Superior temporal gyrus (tissue), 1 donor: ENCODE results near the gene COQ9.

Experiments used
- DNase-seq: peaks from one replicate; pipeline ENCODE4 v3.0.0-alpha.2; 2016; ENCODE audit errors: extremely low spot score

The COQ9 gene

GRCh38 chr16:57472665-57473060 is 25.4 kb downstream of the COQ9 start:
- DNase-seq: no peak

GRCh38 chr16:57473176-57473840 is 26.0 kb downstream of the COQ9 start:
- DNase-seq: no peak

GRCh38 chr16:57473906-57474305 is 26.6 kb downstream of the COQ9 start:
- DNase-seq: no peak

GRCh38 chr16:57474671-57475661 is 27.7 kb downstream of the COQ9 start:
- no peak for DNase-seq

GRCh38 chr16:57475711-57476339 is 28.5 kb downstream of the COQ9 start:
- no peak for DNase-seq

GRCh38 chr16:57476546-57477410 is 29.5 kb downstream of the COQ9 start:
- no peak for DNase-seq

GRCh38 chr16:57477531-57478202 is 30.4 kb downstream of the COQ9 start:
- DNase-seq: no peak

- no peak for DNase-seq
Measured at GRCh38 chr16:57478396-57479204, 31.3 kb downstream of the COQ9 start.

- no peak for DNase-seq
Measured at GRCh38 chr16:57479205-57479975, 32.1 kb downstream of the COQ9 start.

- DNase-seq: no peak
Measured at GRCh38 chr16:57479976-57480753, 32.9 kb downstream of the COQ9 start.

- no peak for DNase-seq
Measured at GRCh38 chr16:57480754-57481230, 33.5 kb downstream of the COQ9 start.

GRCh38 chr16:57481421-57481820 is 34.1 kb downstream of the COQ9 start:
- no peak for DNase-seq

- no peak for DNase-seq
Measured at GRCh38 chr16:57482845-57483545, 35.7 kb downstream of the COQ9 start.

GRCh38 chr16:57483725-57484514 is 36.6 kb downstream of the COQ9 start:
- DNase-seq: no peak

- DNase-seq: no peak
Measured at GRCh38 chr16:57484515-57485005, 37.3 kb downstream of the COQ9 start.

- no peak for DNase-seq
Measured at GRCh38 chr16:57485091-57485915, 38.0 kb downstream of the COQ9 start.
